ENCODE results near the gene RER1. TPM values are rescaled to one million over a fixed set of nuclear protein-coding genes. Genes with fewer than 3 reads are reported as not detected.

The RER1 gene
- total RNA-seq, 4 donors from 2014 or later, result 51.1 to 60.5 (median 55.4) TPM

DNA sequence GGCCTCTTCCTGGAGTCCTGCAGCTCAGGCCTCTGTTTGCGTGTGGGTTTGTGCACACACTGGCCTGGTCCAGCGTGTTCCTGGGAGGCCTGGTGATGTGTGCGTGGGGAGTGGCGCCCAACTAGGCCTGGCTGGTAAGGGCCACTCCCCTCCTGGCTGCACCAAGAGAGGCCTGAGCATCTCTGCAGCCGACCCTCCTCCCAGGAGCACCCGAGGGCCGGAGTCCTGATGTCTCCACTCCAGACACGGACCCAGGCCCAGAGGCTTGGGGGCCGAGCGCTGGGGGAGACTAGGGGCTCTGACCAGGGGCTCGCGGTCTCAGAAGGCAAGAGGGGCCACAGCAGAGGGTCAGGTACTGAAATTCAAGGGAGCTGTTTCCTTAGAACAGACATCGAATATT is 33.6 kb upstream of the RER1 start:
- no peak for DNase-seq

DNA sequence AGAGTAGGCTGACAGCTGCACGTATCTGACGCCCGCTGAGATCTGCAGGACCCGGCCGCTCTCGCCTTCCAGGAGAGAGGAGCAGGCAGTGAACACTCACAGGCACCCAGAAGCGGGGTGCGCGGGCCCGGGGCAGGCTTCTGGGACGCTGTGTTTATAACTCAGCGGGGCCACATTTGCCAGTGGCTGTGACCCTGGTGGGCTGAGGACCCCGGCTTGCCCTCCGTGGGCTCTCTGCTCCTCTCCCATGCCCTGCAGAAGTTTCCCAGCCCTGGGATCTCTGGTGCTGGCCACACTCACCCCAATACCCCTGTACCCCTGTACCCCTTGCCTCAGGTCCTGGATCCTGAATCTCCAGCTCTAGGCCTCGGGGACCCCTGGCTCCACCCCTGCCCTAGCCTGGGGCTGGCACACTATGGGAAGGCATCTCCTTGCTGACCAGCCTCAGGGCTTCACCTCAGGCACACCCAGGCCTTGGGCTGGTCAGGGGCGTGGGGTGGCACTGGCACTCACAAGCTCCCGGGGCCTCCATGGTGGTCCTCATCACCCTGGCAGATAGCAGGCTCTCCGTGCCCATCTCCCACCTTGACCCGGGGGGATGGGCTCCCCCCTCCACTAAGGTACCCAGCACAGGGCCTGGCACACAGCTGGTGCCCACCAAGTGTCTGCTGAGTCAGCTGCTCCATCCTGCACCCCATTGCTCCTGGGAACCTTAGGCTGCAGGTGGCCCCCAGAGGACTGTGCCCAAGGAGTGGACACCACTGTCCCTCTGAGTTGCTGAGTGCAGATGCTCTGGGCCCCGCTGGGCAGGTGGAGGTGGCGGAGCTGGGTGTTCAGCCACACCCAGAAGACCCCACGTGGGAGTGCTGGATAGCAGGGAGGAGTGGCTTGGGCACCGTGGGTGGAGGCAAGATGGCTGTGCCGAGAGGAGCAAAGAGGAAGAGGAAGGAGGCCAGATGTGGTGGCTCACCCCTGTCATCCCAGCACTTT is 32.7 kb upstream of the RER1 start:
- Histone ChIP-seq H3K27me3 (no peaks in the 10 kb centered on the region), H3K9me3 (no peaks in the 10 kb centered on the region), H3K4me1 (no peaks in the 10 kb centered on the region), H3K27ac (no peak overlapping the region), H3K36me3 (no peaks in the 10 kb centered on the region), H3K4me3 (no peak overlapping the region)
- intact Hi-C loops (cut with DNase I; ENCODE audit: low total_unique reads), result no loop called here
- ATAC-seq (no peak), DNase-seq (no peak)
- in situ Hi-C loops (cut with MboI; ENCODE audit: low sequenced_read_pairs in 4 of 4), result no loop called here
- TF ChIP-seq, protein P1, sequence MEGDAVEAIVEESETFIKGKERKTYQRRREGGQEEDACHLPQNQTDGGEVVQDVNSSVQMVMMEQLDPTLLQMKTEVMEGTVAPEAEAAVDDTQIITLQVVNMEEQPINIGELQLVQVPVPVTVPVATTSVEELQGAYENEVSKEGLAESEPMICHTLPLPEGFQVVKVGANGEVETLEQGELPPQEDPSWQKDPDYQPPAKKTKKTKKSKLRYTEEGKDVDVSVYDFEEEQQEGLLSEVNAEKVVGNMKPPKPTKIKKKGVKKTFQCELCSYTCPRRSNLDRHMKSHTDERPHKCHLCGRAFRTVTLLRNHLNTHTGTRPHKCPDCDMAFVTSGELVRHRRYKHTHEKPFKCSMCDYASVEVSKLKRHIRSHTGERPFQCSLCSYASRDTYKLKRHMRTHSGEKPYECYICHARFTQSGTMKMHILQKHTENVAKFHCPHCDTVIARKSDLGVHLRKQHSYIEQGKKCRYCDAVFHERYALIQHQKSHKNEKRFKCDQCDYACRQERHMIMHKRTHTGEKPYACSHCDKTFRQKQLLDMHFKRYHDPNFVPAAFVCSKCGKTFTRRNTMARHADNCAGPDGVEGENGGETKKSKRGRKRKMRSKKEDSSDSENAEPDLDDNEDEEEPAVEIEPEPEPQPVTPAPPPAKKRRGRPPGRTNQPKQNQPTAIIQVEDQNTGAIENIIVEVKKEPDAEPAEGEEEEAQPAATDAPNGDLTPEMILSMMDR (IDR thresholded peaks at IDR 0.05 in 4 of 5, conservative IDR thresholded peaks at IDR 0.05 in 1 of 5), result no peak
- TF ChIP-seq POLR2A (IDR thresholded peaks at IDR 0.05), result no peak

More for the DNA sequence above, 33.6 kb upstream of the RER1 start:
- H3K27ac ChIP-seq, result no peak overlapping the region
- H3K4me1 ChIP-seq, result no peaks in the 10 kb centered on the region
- no peak overlapping the region for H3K4me3 ChIP-seq
- no peaks in the 10 kb centered on the region for H3K9me3 ChIP-seq
- H3K27me3 ChIP-seq, result no peaks in the 10 kb centered on the region
- intact Hi-C loops (cut with DNase I; ENCODE audit: low total_unique reads) (no loop called here), in situ Hi-C loops (cut with MboI; ENCODE audit: low sequenced_read_pairs in 4 of 4) (no loop called here)
- TF ChIP-seq, protein P1 (IDR thresholded peaks at IDR 0.05 in 4 of 5, conservative IDR thresholded peaks at IDR 0.05 in 1 of 5), result no peak
- no peak for TF ChIP-seq POLR2A (IDR thresholded peaks at IDR 0.05)
- no peaks in the 10 kb centered on the region for H3K36me3 ChIP-seq
- ATAC-seq, result no peak

DNA sequence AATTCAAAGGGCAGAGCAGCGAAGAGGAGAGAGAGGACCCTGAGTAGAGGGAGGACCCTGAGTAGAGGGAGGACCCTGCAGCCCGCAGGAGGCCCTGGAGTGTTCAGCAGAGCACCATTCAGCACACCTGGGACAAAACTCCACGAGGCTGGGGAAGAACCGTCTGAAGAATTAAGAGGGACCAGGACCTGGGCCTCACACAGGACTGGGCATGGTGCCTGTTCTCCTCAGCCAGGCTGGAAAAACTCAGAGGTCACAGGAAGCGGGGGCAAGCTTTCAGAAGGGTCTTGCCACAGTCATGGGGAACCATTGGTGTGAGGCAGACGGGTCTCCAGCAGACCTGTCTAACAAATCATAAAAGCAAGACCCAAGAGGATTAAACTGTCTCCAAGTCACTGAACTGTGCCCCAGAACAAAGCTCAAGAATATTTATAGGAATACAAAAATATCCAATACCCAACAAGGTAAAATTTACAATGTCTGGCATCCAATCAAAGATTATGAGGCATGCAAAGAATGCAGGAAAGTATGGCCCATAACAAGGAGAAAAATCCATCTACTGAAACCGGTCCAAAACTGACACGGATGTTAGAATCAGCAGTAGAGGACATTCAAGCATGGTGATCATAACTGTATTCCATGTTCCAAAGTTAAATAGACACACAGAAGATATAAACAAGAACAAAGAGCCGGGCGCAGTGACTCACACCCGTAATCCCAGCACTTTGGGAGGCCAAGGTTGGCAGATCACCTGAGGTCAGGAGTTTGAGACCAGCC is 30.9 kb upstream of the RER1 start:
- Histone ChIP-seq H3K36me3 (no peaks in the 10 kb centered on the region), H3K4me3 (no peak overlapping the region), H3K27me3 (no peaks in the 10 kb centered on the region), H3K9me3 (no peaks in the 10 kb centered on the region), H3K27ac (no peak overlapping the region), H3K4me1 (no peaks in the 10 kb centered on the region)
- TF ChIP-seq, protein P1 (IDR thresholded peaks at IDR 0.05 in 4 of 5, conservative IDR thresholded peaks at IDR 0.05 in 1 of 5), result no peak
- no peak for TF ChIP-seq POLR2A (IDR thresholded peaks at IDR 0.05)
- ATAC-seq, result no peak
- no peak for DNase-seq
- in situ Hi-C loops (cut with MboI; ENCODE audit: low sequenced_read_pairs in 4 of 4), result no loop called here
- intact Hi-C loops (cut with DNase I; ENCODE audit: low total_unique reads), result no loop called here

DNA sequence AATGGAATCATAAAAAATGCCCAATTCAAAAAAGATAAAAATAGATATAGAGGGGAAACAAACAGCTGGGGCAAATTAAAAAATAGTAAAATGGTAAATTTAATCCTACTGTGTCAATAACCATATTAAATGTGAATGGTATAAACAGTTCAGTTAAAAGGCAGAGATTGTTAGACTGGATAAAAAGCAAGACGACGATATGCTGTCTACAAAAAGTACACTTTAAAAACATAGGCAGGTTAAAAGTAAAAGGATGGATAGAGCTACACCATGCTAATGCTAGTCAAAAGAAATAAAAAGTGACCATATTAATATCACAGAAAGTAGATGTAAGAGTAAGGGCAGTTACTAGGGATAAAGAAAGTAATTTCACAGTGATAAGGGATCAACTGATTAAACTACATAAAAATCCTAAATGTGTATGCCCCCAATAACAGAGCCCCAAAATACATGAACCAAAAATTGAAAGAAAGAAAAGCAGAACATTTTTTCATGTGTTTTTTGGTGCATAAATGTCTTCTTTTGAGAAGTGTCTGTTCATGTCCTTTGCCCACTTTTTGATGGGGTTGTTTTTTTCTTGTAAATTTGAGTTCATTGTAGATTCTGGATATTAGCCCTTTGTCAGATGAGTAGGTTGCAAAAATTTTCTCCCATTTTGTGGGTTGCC is 27.7 kb upstream of the RER1 start:
- TF ChIP-seq, protein P1 (IDR thresholded peaks at IDR 0.05 in 4 of 5, conservative IDR thresholded peaks at IDR 0.05 in 1 of 5), result no peak
- no peak for TF ChIP-seq POLR2A (IDR thresholded peaks at IDR 0.05)
- intact Hi-C loops (cut with DNase I; ENCODE audit: low total_unique reads), result no loop called here
- Histone ChIP-seq H3K9me3 (no peaks in the 10 kb centered on the region), H3K27ac (no peak overlapping the region), H3K36me3 (no peaks in the 10 kb centered on the region), H3K4me3 (no peak overlapping the region), H3K4me1 (no peaks in the 10 kb centered on the region), H3K27me3 (no peaks in the 10 kb centered on the region)
- in situ Hi-C loops (cut with MboI; ENCODE audit: low sequenced_read_pairs in 4 of 4), result no loop called here
- no peak for DNase-seq
- ATAC-seq, result no peak

Measured in gastrocnemius medialis (tissue), 4 donors.